ENCODE data around the gene RETN.
A peak's percentile ranks its signal among the peaks of the same experiment; 100 is the strongest.

RETN gene

GRCh38 chr19:7672522-7672921, 3.7 kb downstream of the RETN start:
- Histone ChIP-seq H3F3A (ENCODE audit: low read depth) (no peaks in the 10 kb centered on the region), H3K9ac (ENCODE audit: low read depth, low read length, poor library complexity, severe bottlenecking) (no peak overlapping the region), H3K4me1 (ENCODE audit: insufficient read depth, low read length, poor library complexity, severe bottlenecking) (peaks cover 13% of the 10 kb centered on the region), H3K9me2 (replicated peaks; ENCODE audit: low read depth, low read length) (no peaks in the 10 kb centered on the region), H3K9me3 (ENCODE audit: insufficient read depth, low read depth, low read length) (no peaks in the 10 kb centered on the region), H3K4me2 (ENCODE audit: low read depth, low read length, poor library complexity, severe bottlenecking) (no peak overlapping the region), H3K79me2 (ENCODE audit: insufficient read depth, low read length) (no peaks in the 10 kb centered on the region), H3K36me3 (ENCODE audit: insufficient read depth, low read length) (no peaks in the 10 kb centered on the region), H2AFZ (ENCODE audit: low read length) (no peak overlapping the region), H3K4me3 (ENCODE audit: low read length, poor library complexity, severe bottlenecking) (no peak overlapping the region), H3K27me3 (ENCODE audit: insufficient read depth, low read length, poor library complexity, severe bottlenecking) (no peaks in the 10 kb centered on the region), H4K20me1 (ENCODE audit: insufficient read depth, low read length, poor library complexity, severe bottlenecking) (no peaks in the 10 kb centered on the region)
- TF ChIP-seq EZH2phosphoT487 (IDR thresholded peaks at IDR 0.05; ENCODE audit: borderline replicate concordance), result no peak
- TF ChIP-seq CTCF (conservative IDR thresholded peaks at IDR 0.05; ENCODE audit: low read length), result no peak

GRCh38 chr19:7674010-7675005, 5.5 kb downstream of the RETN start:
- Histone ChIP-seq H3K79me2 (ENCODE audit: insufficient read depth, low read length) (no peaks in the 10 kb centered on the region), H3K4me1 (ENCODE audit: insufficient read depth, low read length, poor library complexity, severe bottlenecking) (peaks cover 23% of the 10 kb centered on the region), H3K9ac (ENCODE audit: low read depth, low read length, poor library complexity, severe bottlenecking) (no peak overlapping the region), H3F3A (ENCODE audit: low read depth) (no peaks in the 10 kb centered on the region), H3K36me3 (ENCODE audit: insufficient read depth, low read length) (no peaks in the 10 kb centered on the region), H3K4me2 (ENCODE audit: low read depth, low read length, poor library complexity, severe bottlenecking) (no peak overlapping the region), H2AFZ (ENCODE audit: low read length) (0 out of 2 replicates have a peak overlapping the region, but pooled peaks have one; percentile 30), H4K20me1 (ENCODE audit: insufficient read depth, low read length, poor library complexity, severe bottlenecking) (no peaks in the 10 kb centered on the region), H3K9me3 (ENCODE audit: insufficient read depth, low read depth, low read length) (no peaks in the 10 kb centered on the region), H3K9me2 (replicated peaks; ENCODE audit: low read depth, low read length) (no peaks in the 10 kb centered on the region), H3K27me3 (ENCODE audit: insufficient read depth, low read length, poor library complexity, severe bottlenecking) (no peaks in the 10 kb centered on the region), H3K4me3 (ENCODE audit: low read length, poor library complexity, severe bottlenecking) (no peak overlapping the region)
- TF ChIP-seq CTCF (conservative IDR thresholded peaks at IDR 0.05; ENCODE audit: low read length), result no peak
- no peak for TF ChIP-seq EZH2phosphoT487 (IDR thresholded peaks at IDR 0.05; ENCODE audit: borderline replicate concordance)

- TF ChIP-seq CTCF (conservative IDR thresholded peaks at IDR 0.05; ENCODE audit: low read length) (no peak), EZH2phosphoT487 (IDR thresholded peaks at IDR 0.05; ENCODE audit: borderline replicate concordance) (no peak)
- Histone ChIP-seq H3K4me3 (ENCODE audit: low read length, poor library complexity, severe bottlenecking) (peak overlapping the region; percentile 37), H3F3A (ENCODE audit: low read depth) (no peaks in the 10 kb centered on the region), H3K27me3 (ENCODE audit: insufficient read depth, low read length, poor library complexity, severe bottlenecking) (no peaks in the 10 kb centered on the region), H3K4me1 (ENCODE audit: insufficient read depth, low read length, poor library complexity, severe bottlenecking) (peaks cover 34% of the 10 kb centered on the region), H2AFZ (ENCODE audit: low read length) (peak overlapping the region; percentile 26), H3K36me3 (ENCODE audit: insufficient read depth, low read length) (no peaks in the 10 kb centered on the region), H3K4me2 (ENCODE audit: low read depth, low read length, poor library complexity, severe bottlenecking) (peak overlapping the region; percentile 46), H3K9me2 (replicated peaks; ENCODE audit: low read depth, low read length) (no peaks in the 10 kb centered on the region), H4K20me1 (ENCODE audit: insufficient read depth, low read length, poor library complexity, severe bottlenecking) (peaks cover 2% of the 10 kb centered on the region), H3K9ac (ENCODE audit: low read depth, low read length, poor library complexity, severe bottlenecking) (peak overlapping the region; percentile 29), H3K79me2 (ENCODE audit: insufficient read depth, low read length) (peaks cover 7% of the 10 kb centered on the region; the same call in 1 of the 2 replicates), H3K9me3 (ENCODE audit: insufficient read depth, low read depth, low read length) (no peaks in the 10 kb centered on the region)
Observed at GRCh38 chr19:7676376-7676775, 7.5 kb downstream of the RETN start.

Data from Loucy (cell line).